HepG2 (cell line): Measurements from ENCODE around the gene CHST10. TPM values are rescaled to one million over a fixed set of nuclear protein-coding genes. Genes with fewer than 3 reads are reported as not detected.

Experiments
- ATAC-seq: fragments of 200-7000 bp; cut with Tn5 transposase; 3 replicates; pipeline ENCODE4 v1.9.1; 2020; ENCODE audit warnings: mild to moderate bottlenecking, moderate library complexity
- BruUV-seq: library from RNA; stranded (reverse); fragments of 400-500 nt; replicated peaks from 2 replicates; lab custom pipeline; 2021; lab: Mats Ljungman, UMichigan
- CTCF ChIA-PET: fragments of 300-600 bp; formaldehyde crosslinking; extraction: SDS; loops from one replicate; lab custom pipeline; 2021; ENCODE audit warnings: low total read pairs, inconsistent platforms, low intra/inter-chr PET ratio; lab: Yijun Ruan, JAX
- POLR2A ChIA-PET: fragments of 350-600 bp; sonication (Branson Sonifier 250); formaldehyde crosslinking; loops from one replicate; lab custom pipeline; 2020; ENCODE audit warnings: antibody characterized with exemption, inconsistent platforms; lab: Yijun Ruan, JAX
- DNase-seq: peaks from one replicate; pipeline ENCODE4 v3.0.0-alpha.2; 2015; ENCODE audit warnings: low spot score
- FAIRE-seq: peaks from 3 replicates; lab custom pipeline; 2011; peaks lifted over from hg19 to GRCh38; lab: Jason Lieb, UNC
- H2AFZ ChIP-seq: one replicate; pipeline ENCODE4 v1.6.1; 2011; ENCODE audit warnings: low read length, inconsistent platforms
- H3K27ac ChIP-seq: fragments of 300-600 bp; 3 replicates; pipeline ENCODE4 v1.8.0; 2011; ENCODE audit warnings: mixed run types, mild to moderate bottlenecking, mixed read lengths, low read length, inconsistent platforms; ENCODE audit not compliant: insufficient read depth; ENCODE audit errors: extremely low read length
- H3K27me3 ChIP-seq, 2 experiments: fragments of 200-600 bp in 1 of 2; 2 replicates in 1 of 2; 3 replicates in 1 of 2; pipeline versions ENCODE4 v1.6.0 to v1.8.0; 2011; ENCODE audit warnings: low read length in 2 of 2, mild to moderate bottlenecking in 2 of 2, moderate library complexity in 2 of 2, inconsistent platforms in 1 of 2; ENCODE audit not compliant: insufficient read depth in 2 of 2, control insufficient read depth in 1 of 2
- H3K36me3 ChIP-seq, 2 experiments: fragments of 200-600 bp in 1 of 2; replicated peaks in 1 of 2; 2 replicates in 1 of 2; 3 replicates in 1 of 2; pipeline versions ENCODE4 v1.5.1 to v1.8.0; 2011; ENCODE audit warnings: low read length in 2 of 2, inconsistent platforms in 1 of 2; ENCODE audit not compliant: insufficient read depth in 2 of 2, control insufficient read depth in 1 of 2
- H3K4me1 ChIP-seq: 2 replicates; pipeline ENCODE4 v1.5.1; 2012; ENCODE audit warnings: low read length, inconsistent platforms; ENCODE audit not compliant: insufficient read depth
- H3K4me2 ChIP-seq: 2 replicates; pipeline ENCODE4 v1.6.0; 2011; ENCODE audit warnings: low read depth, low read length, inconsistent platforms
- H3K4me3 ChIP-seq, 3 experiments: fragments of 200-600 bp in 1 of 3; sonication (generic), shearing (Covaris generic) in 1 of 3; replicated peaks in 1 of 3; 2 replicates each; pipeline ENCODE4 v1.5.1; 2011 to 2016; ENCODE audit warnings: low read length in 3 of 3, inconsistent platforms in 2 of 3, low read depth in 2 of 3, mild to moderate bottlenecking in 2 of 3, control low read depth in 1 of 3, mixed read lengths in 1 of 3; ENCODE audit not compliant: insufficient read depth in 1 of 3
- H3K79me2 ChIP-seq: one replicate; pipeline ENCODE4 v1.6.1; 2011; ENCODE audit warnings: low read length, inconsistent platforms; ENCODE audit not compliant: insufficient read depth
- H3K9ac ChIP-seq: 2 replicates; pipeline ENCODE4 v1.6.0; 2011; ENCODE audit warnings: mild to moderate bottlenecking, low read depth, low read length, inconsistent platforms; ENCODE audit not compliant: insufficient read depth
- H3K9me3 ChIP-seq: 2 replicates; pipeline ENCODE4 v1.5.1; 2012; ENCODE audit warnings: mild to moderate bottlenecking, low read length
- H4K20me1 ChIP-seq: 2 replicates; pipeline ENCODE4 v1.6.0; 2011; ENCODE audit warnings: inconsistent platforms, mild to moderate bottlenecking, low read length, moderate library complexity; ENCODE audit not compliant: insufficient read depth
- ELF4 ChIP-seq: sonication (generic); formaldehyde crosslinking; IDR thresholded peaks from 2 replicates; pipeline ENCODE4 v1.5.0; 2020; ENCODE audit warnings: missing genetic modification reagents, mild to moderate bottlenecking, moderate library complexity, borderline replicate concordance
- SNAPC4 ChIP-seq: sonication (generic); formaldehyde crosslinking; IDR thresholded peaks from 2 replicates; pipeline ENCODE4 v1.4.0; 2020; ENCODE audit warnings: mild to moderate bottlenecking, missing genetic modification reagents
- YY1 ChIP-seq: IDR thresholded peaks from 2 replicates; pipeline ENCODE4 v1.6.1; 2011; ENCODE audit warnings: low read length, low read depth, moderate library complexity, mild to moderate bottlenecking; ENCODE audit not compliant: insufficient read depth, insufficient replicate concordance
- ZBTB43 ChIP-seq: sonication (generic); formaldehyde crosslinking; conservative IDR thresholded peaks from 2 replicates; pipeline ENCODE4 v1.4.0; 2020; ENCODE audit warnings: missing genetic modification reagents
- ZNF446 ChIP-seq: sonication (generic); formaldehyde crosslinking; IDR thresholded peaks from 2 replicates; pipeline ENCODE4 v1.5.0; 2020; ENCODE audit warnings: mild to moderate bottlenecking, missing genetic modification reagents
- ZNF674 ChIP-seq: sonication (generic); formaldehyde crosslinking; IDR thresholded peaks from 2 replicates; pipeline ENCODE4 v1.5.0; 2020; ENCODE audit warnings: low read depth, mild to moderate bottlenecking, missing genetic modification reagents
- ZNF780A ChIP-seq: sonication (generic); formaldehyde crosslinking; IDR thresholded peaks from 2 replicates; pipeline ENCODE4 v1.8.0; 2022; ENCODE audit warnings: mild to moderate bottlenecking, missing genetic modification reagents, moderate library complexity
- WGBS: methylation state at CpG from one replicate; pipeline ENCODE4 v1.1.6; 2017; ENCODE audit warnings: low lambda C conversion rate; 5-methylcytosine and 5-hydroxymethylcytosine counted together
- in situ Hi-C: cut with HindIII; loops from 2 replicates; pipeline ENCODE4 v1.10.0; 2017; ENCODE audit warnings: low pct_unique_long_range_greater_than_20kb; ENCODE audit not compliant: extremely low pct_ligation_motif_present
- intact Hi-C: fragments of 100-400 bp; cut with micrococcal nuclease; formaldehyde crosslinking; loops from one replicate; pipeline ENCODE4 v1.10.0; 2022; ENCODE audit not compliant: unreplicated experiment
- polyA plus RNA-seq, 8 experiments: library from polyadenylated mRNA; depleted of rRNA in 3 of 8; stranded (reverse) in 7 of 8; unstranded in 1 of 8; fragments of >200 nt; fragmentation: Illumina TruSeq in 4 of 8; extraction: Trizol in 4 of 8; gene quantifications; 2 replicates each; pipeline versions ENCODE4 v1.2.1 to v1.2.3, GENCODE V29; 2011 to 2016; ENCODE audit warnings: low read depth in 4 of 8, missing spikeins in 1 of 8, mixed read lengths in 1 of 8; ENCODE audit not compliant: insufficient read depth in 1 of 8
- total RNA-seq, 5 experiments: library from RNA; depleted of rRNA; stranded (reverse); fragments of >200 nt; fragmentation: Illumina TruSeq; extraction: Trizol; gene quantifications; 2 replicates each; pipeline ENCODE4 v1.2.3, GENCODE V29; 2016; ENCODE audit warnings: low read depth in 1 of 5
- TF ChIP-seq, protein P1 (sequence below): sonication (generic); formaldehyde crosslinking; IDR thresholded peaks from 2 replicates; pipeline ENCODE4 v1.4.0; 2020; ENCODE audit warnings: mild to moderate bottlenecking, missing genetic modification reagents
- TF ChIP-seq, protein P2 (sequence below): sonication (generic); formaldehyde crosslinking; IDR thresholded peaks from 2 replicates; pipeline ENCODE4 v1.8.1; 2022; ENCODE audit warnings: mild to moderate bottlenecking, missing genetic modification reagents

Gene CHST10
- total and polyA plus RNA-seq, 2 of the 13 experiments (the other 11 are each of a cell fraction or from before 2014, with no cell fraction given), result 10.5 to 14.2 TPM

GRCh38 chr2:100380681-100381080 lies 36.8 kb downstream of the CHST10 start:
- FAIRE-seq (no peak), ATAC-seq (no peak), DNase-seq (no peak)
- in situ Hi-C loops (loop anchor here (5.0 to 25.0 kb wide), 2 partner anchors 118 to 818 kb away; no protein-coding TSS in a partner anchor), intact Hi-C loops (loop anchor here (1.0 kb wide), 1 partner anchor 117 kb away; no protein-coding TSS in a partner anchor)
- H3K9ac ChIP-seq, result no peak overlapping the region
- H3K4me1 ChIP-seq, result no peaks in the 10 kb centered on the region
- H3K27ac ChIP-seq, result no peak overlapping the region
- no peak overlapping the region for H3K4me3 ChIP-seq
- no peak overlapping the region for H3K4me2 ChIP-seq
- H2AFZ ChIP-seq, result no peak overlapping the region
- H3K79me2 ChIP-seq, result no peaks in the 10 kb centered on the region
- 34% methylated on average over 3 of the region's 3 CpGs for WGBS
- H3K27me3 ChIP-seq, result peaks cover 0 to 4% of the 10 kb centered on the region in 2 experiments; a peak in 2 of 5 replicates
- POLR2A ChIA-PET, result interaction anchor here (0.9 to 1.1 kb wide), 2 partner anchors 36 to 118 kb away, joined by 3 to 5 read pairs; no protein-coding TSS in a partner anchor
- no peaks in the 10 kb centered on the region for H3K36me3 ChIP-seq
- BruUV-seq, result no TSS peak
- no peaks in the 10 kb centered on the region for H3K9me3 ChIP-seq
- H4K20me1 ChIP-seq, result no peaks in the 10 kb centered on the region
- TF ChIP-seq, protein P1, sequence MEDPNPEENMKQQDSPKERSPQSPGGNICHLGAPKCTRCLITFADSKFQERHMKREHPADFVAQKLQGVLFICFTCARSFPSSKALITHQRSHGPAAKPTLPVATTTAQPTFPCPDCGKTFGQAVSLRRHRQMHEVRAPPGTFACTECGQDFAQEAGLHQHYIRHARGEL (CRISPR knock-in tag), result no peak
- CTCF ChIA-PET, result interaction anchor here (4.5 kb wide), 1 partner anchor 119 kb away, joined by 68 read pairs; no protein-coding TSS in a partner anchor

DNA sequence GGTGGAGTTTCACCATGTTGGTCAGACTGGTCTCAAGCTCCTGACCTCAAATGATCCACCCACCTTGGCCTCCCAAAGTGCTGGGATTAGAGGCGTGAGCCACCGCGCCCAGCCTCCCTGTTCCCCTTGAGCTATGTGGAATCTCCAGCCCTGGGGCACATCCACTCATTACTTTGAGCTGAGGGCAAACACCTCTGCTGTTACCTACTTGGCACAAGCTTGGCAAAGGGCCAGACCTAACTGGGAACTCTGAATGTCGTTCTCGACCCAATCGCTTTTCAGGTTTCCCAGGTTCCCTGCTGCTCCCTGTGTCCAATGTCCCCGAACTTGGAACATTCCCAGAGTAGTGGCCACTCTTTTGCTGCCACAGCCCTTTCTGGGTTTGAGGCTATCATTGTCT lies 40.6 kb downstream of the CHST10 start:
- in situ Hi-C loops, result loop anchor here (25.0 kb wide), 1 partner anchor 815 kb away; no protein-coding TSS in a partner anchor
- intact Hi-C loops, result no loop called here
- Histone ChIP-seq H3K4me2 (no peak overlapping the region), H3K4me1 (no peaks in the 10 kb centered on the region), H3K79me2 (no peaks in the 10 kb centered on the region), H3K27ac (no peak overlapping the region), H2AFZ (no peak overlapping the region), H3K9ac (no peak overlapping the region), H3K27me3 (peaks cover 0 to 4% of the 10 kb centered on the region in 2 experiments; a peak in 2 of 5 replicates), H3K4me3 (no peak overlapping the region), H3K9me3 (no peaks in the 10 kb centered on the region), H3K36me3 (no peaks in the 10 kb centered on the region), H4K20me1 (no peaks in the 10 kb centered on the region)
- CTCF ChIA-PET, result no interaction called here
- POLR2A ChIA-PET, result no interaction called here
- 64% methylated on average over 7 of the region's 7 CpGs for WGBS
- DNase-seq, result no peak
- no peak for ATAC-seq
- BruUV-seq, result no TSS peak
- FAIRE-seq, result no peak
- TF ChIP-seq ELF4 (CRISPR knock-in tag), result no peak
- no peak for TF ChIP-seq SNAPC4 (CRISPR knock-in tag)
- no peak for TF ChIP-seq ZNF674
- TF ChIP-seq, protein P2, sequence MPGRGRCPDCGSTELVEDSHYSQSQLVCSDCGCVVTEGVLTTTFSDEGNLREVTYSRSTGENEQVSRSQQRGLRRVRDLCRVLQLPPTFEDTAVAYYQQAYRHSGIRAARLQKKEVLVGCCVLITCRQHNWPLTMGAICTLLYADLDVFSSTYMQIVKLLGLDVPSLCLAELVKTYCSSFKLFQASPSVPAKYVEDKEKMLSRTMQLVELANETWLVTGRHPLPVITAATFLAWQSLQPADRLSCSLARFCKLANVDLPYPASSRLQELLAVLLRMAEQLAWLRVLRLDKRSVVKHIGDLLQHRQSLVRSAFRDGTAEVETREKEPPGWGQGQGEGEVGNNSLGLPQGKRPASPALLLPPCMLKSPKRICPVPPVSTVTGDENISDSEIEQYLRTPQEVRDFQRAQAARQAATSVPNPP (CRISPR knock-in tag), result no peak
- no peak for TF ChIP-seq ZBTB43 (CRISPR knock-in tag)
- no peak for TF ChIP-seq ZNF780A (CRISPR knock-in tag)
- no peak for TF ChIP-seq ZNF446
- no peak for TF ChIP-seq YY1
